GM12878 (cell line): ENCODE measurements around the gene DAPK3. TPM values are rescaled to one million over a fixed set of nuclear protein-coding genes. Genes with fewer than 3 reads are reported as not detected.

Source experiments
- ATAC-seq: fragments of 200-7000 bp; cut with Tn5 transposase; 3 replicates; pipeline ENCODE4 v1.9.1; 2020; ENCODE audit warnings: mild to moderate bottlenecking, moderate library complexity
- BruUV-seq: library from RNA; stranded (reverse); fragments of 400-500 nt; replicated peaks from 2 replicates; lab custom pipeline; 2021; lab: Mats Ljungman, UMichigan
- CTCF ChIA-PET: fragments of 300-600 bp; sonication (Branson Sonifier 250); formaldehyde crosslinking; extraction: SDS; loops from one replicate; lab custom pipeline; 2021; ENCODE audit warnings: inconsistent platforms; lab: Yijun Ruan, JAX
- POLR2A ChIA-PET: fragments of 350-600 bp; formaldehyde crosslinking; extraction: SDS; loops from one replicate; lab custom pipeline; 2021; ENCODE audit warnings: inconsistent platforms; lab: Charles Lee
- RAD21 ChIA-PET: fragments of 300-600 bp; sonication (Branson Sonifier 250); formaldehyde crosslinking; loops from one replicate; lab custom pipeline; 2023; ENCODE audit warnings: antibody characterized with exemption; ENCODE audit not compliant: unreplicated experiment; lab: Charles Lee
- SMC1A ChIA-PET: fragments of 300-600 bp; sonication (Branson Sonifier 250); formaldehyde crosslinking; loops from one replicate; lab custom pipeline; 2023; ENCODE audit not compliant: unreplicated experiment, uncharacterized antibody; lab: Charles Lee
- DNase-seq: peaks from one replicate; pipeline ENCODE4 v3.0.0-alpha.2; 2011; ENCODE audit warnings: low read depth, low spot score
- FAIRE-seq: peaks from 3 replicates; lab custom pipeline; 2011; peaks lifted over from hg19 to GRCh38; lab: Jason Lieb, UNC
- H2AFZ ChIP-seq: 2 replicates; pipeline ENCODE4 v1.6.0; 2011; ENCODE audit warnings: low read depth, low read length, control low read depth; ENCODE audit not compliant: control insufficient read depth
- H3K27ac ChIP-seq: 2 replicates; pipeline ENCODE4 v1.5.1; 2011; ENCODE audit warnings: control low read depth; ENCODE audit not compliant: control insufficient read depth, insufficient read depth
- H3K27me3 ChIP-seq, 2 experiments: replicated peaks in 1 of 2; 2 replicates each; pipeline versions ENCODE4 v1.6.0 to v1.6.1; 2011; ENCODE audit warnings: low read length in 1 of 2; ENCODE audit not compliant: control insufficient read depth in 2 of 2, insufficient read depth in 2 of 2
- H3K36me3 ChIP-seq, 2 experiments: 2 replicates each; pipeline ENCODE4 v1.5.1; 2011; ENCODE audit warnings: low read length in 1 of 2; ENCODE audit not compliant: control insufficient read depth in 2 of 2, insufficient read depth in 2 of 2
- H3K4me1 ChIP-seq: 2 replicates; pipeline ENCODE4 v1.6.1; 2011; ENCODE audit warnings: mild to moderate bottlenecking, low read length, moderate library complexity, mixed read lengths; ENCODE audit not compliant: control insufficient read depth, insufficient read depth
- H3K4me2 ChIP-seq: 2 replicates; pipeline ENCODE4 v1.6.0; 2011; ENCODE audit warnings: control low read depth; ENCODE audit not compliant: control insufficient read depth, insufficient read depth
- H3K4me3 ChIP-seq: fragments of 200-600 bp; sonication (generic); 2 replicates; pipeline ENCODE4 v1.5.1; 2016
- H3K79me2 ChIP-seq: 2 replicates; pipeline ENCODE4 v1.6.0; 2011; ENCODE audit warnings: low read length; ENCODE audit not compliant: control insufficient read depth, insufficient read depth
- H3K9ac ChIP-seq: 2 replicates; pipeline ENCODE4 v1.8.0; 2011; ENCODE audit warnings: low read length, control low read depth, mixed read lengths; ENCODE audit not compliant: control insufficient read depth, insufficient read depth
- H3K9me3 ChIP-seq: replicated peaks from 3 replicates; pipeline ENCODE4 v1.5.1; 2011; ENCODE audit warnings: mild to moderate bottlenecking, low read length; ENCODE audit not compliant: control insufficient read depth, insufficient read depth
- H4K20me1 ChIP-seq: 2 replicates; pipeline ENCODE4 v1.6.0; 2011; ENCODE audit not compliant: control insufficient read depth, insufficient read depth
- ASH2L ChIP-seq: fragments of 300-600, 200-600 bp; sonication (generic); IDR thresholded peaks from 2 replicates; pipeline ENCODE4 v1.6.1; 2017; ENCODE audit warnings: low read depth, mild to moderate bottlenecking, borderline replicate concordance
- CBX3 ChIP-seq: fragments of 200-600 bp; sonication (generic); IDR thresholded peaks from 2 replicates; pipeline ENCODE4 v1.6.1; 2016; ENCODE audit warnings: low read depth, borderline replicate concordance
- CTCF ChIP-seq, 3 experiments: IDR thresholded peaks in 2 of 3; conservative IDR thresholded peaks in 1 of 3; 2 replicates each; pipeline ENCODE4 v1.5.1; 2011; ENCODE audit warnings: low read depth in 3 of 3, low read length in 3 of 3, mild to moderate bottlenecking in 3 of 3, control low read depth in 2 of 3, moderate library complexity in 2 of 3, inconsistent platforms in 1 of 3, mixed read lengths in 1 of 3; ENCODE audit not compliant: control insufficient read depth in 2 of 3, insufficient read depth in 1 of 3; ENCODE audit errors: extremely low read depth in 1 of 3
- FOS ChIP-seq: IDR thresholded peaks from 3 replicates; pipeline ENCODE4 v1.6.1; 2011; ENCODE audit warnings: borderline replicate concordance; ENCODE audit not compliant: insufficient read length; ENCODE audit errors: extremely low read depth
- IRF4 ChIP-seq: IDR thresholded peaks from 2 replicates; pipeline ENCODE4 v1.6.1; 2011; ENCODE audit warnings: low read depth, low read length
- KLF5 ChIP-seq: fragments of 450-650 bp; IDR thresholded peaks from 2 replicates; pipeline ENCODE4 v1.6.1; 2014; ENCODE audit warnings: mild to moderate bottlenecking; ENCODE audit not compliant: partially characterized antibody
- MEF2B ChIP-seq: fragments of 450-650 bp; IDR thresholded peaks from 2 replicates; pipeline ENCODE4 v1.6.1; 2018; ENCODE audit warnings: mild to moderate bottlenecking, moderate library complexity; ENCODE audit not compliant: partially characterized antibody, poor library complexity, severe bottlenecking
- POLR2AphosphoS5 ChIP-seq: IDR thresholded peaks from 2 replicates; pipeline ENCODE4 v1.6.1; 2011; ENCODE audit warnings: mild to moderate bottlenecking, low read length, inconsistent platforms
- RELA ChIP-seq: fragments of 450-650 bp; IDR thresholded peaks from 2 replicates; pipeline ENCODE4 v1.8.0; 2014; ENCODE audit warnings: borderline replicate concordance; ENCODE audit not compliant: partially characterized antibody
- RUNX3 ChIP-seq: IDR thresholded peaks from 2 replicates; pipeline ENCODE4 v1.6.1; 2012; ENCODE audit warnings: low read length, inconsistent platforms
- SRF ChIP-seq, 2 experiments: IDR thresholded peaks; 2 replicates each; pipeline ENCODE4 v1.6.1; 2011; ENCODE audit warnings: low read depth in 2 of 2, low read length in 2 of 2, mild to moderate bottlenecking in 1 of 2, moderate library complexity in 1 of 2
- WGBS: methylation state at CpG from one replicate; pipeline ENCODE4 v1.1.6; 2016; ENCODE audit warnings: low lambda C conversion rate; ENCODE audit not compliant: insufficient replicate concordance, insufficient coverage; ENCODE audit errors: missing lambda C conversion rate; 5-methylcytosine and 5-hydroxymethylcytosine counted together
- in situ Hi-C: fragments of 300-500 bp; cut with MboI; formaldehyde crosslinking; loops from 9 replicates; pipeline ENCODE4 v1.14.3; 2018; ENCODE audit warnings: mixed read lengths
- intact Hi-C: fragments of 100-400 bp; cut with micrococcal nuclease; formaldehyde crosslinking; loops from one replicate; pipeline ENCODE4 v1.14.2; 2022; ENCODE audit not compliant: unreplicated experiment
- polyA plus RNA-seq, 11 experiments: library from polyadenylated mRNA; depleted of rRNA in 4 of 11; unstranded in 6 of 11; stranded (reverse) in 5 of 11; fragments of >200 nt; fragmentation: Nextera tagmentation in 4 of 11; fragmentation: Illumina TruSeq in 1 of 11; extraction: Ambion mirVana in 4 of 11; extraction: Trizol in 1 of 11; gene quantifications; 1 replicate in 1 of 11; 2 replicates in 10 of 11; pipeline versions ENCODE4 v1.2.1 to v1.2.3, GENCODE V29; 2011 to 2016; ENCODE audit warnings: inconsistent platforms in 2 of 11, missing spikeins in 2 of 11, low read depth in 1 of 11
- total RNA-seq, 4 experiments: library from RNA; depleted of rRNA in 3 of 4; stranded (reverse); fragments of >200 nt in 3 of 4; fragmentation: Illumina TruSeq in 1 of 4; extraction: Trizol in 1 of 4; gene quantifications; 2 replicates each; pipeline versions ENCODE4 v1.2.1 to v1.2.3, GENCODE V29; 2013 to 2021
- TF ChIP-seq, protein P1 (sequence below): IDR thresholded peaks from 2 replicates; pipeline ENCODE4 v1.6.1; 2011; ENCODE audit warnings: mild to moderate bottlenecking, low read depth, low read length, moderate library complexity; ENCODE audit not compliant: insufficient replicate concordance
- TF ChIP-seq, protein P2 (sequence below): fragments of 450-650 bp; formaldehyde crosslinking; IDR thresholded peaks from 2 replicates; pipeline ENCODE4 v1.4.0; 2022; ENCODE audit warnings: mild to moderate bottlenecking, moderate library complexity

The DAPK3 gene
- total and polyA plus RNA-seq, 10 of the 15 experiments (the other 5 are each of a cell fraction or from before 2014, with no cell fraction given) = 0.13 to 46.4 (median 24.8) TPM

- TF ChIP-seq, protein P1, sequence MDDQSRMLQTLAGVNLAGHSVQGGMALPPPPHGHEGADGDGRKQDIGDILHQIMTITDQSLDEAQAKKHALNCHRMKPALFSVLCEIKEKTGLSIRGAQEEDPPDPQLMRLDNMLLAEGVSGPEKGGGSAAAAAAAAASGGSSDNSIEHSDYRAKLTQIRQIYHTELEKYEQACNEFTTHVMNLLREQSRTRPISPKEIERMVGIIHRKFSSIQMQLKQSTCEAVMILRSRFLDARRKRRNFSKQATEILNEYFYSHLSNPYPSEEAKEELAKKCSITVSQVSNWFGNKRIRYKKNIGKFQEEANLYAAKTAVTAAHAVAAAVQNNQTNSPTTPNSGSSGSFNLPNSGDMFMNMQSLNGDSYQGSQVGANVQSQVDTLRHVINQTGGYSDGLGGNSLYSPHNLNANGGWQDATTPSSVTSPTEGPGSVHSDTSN = no peak
- TF ChIP-seq RUNX3 = no peak
- no peak for TF ChIP-seq SRF (IDR thresholded peaks at IDR 0.05; ENCODE audit: low read depth in 2 of 2, low read length in 2 of 2)
- TF ChIP-seq FOS = no peak
- TF ChIP-seq, protein P2, sequence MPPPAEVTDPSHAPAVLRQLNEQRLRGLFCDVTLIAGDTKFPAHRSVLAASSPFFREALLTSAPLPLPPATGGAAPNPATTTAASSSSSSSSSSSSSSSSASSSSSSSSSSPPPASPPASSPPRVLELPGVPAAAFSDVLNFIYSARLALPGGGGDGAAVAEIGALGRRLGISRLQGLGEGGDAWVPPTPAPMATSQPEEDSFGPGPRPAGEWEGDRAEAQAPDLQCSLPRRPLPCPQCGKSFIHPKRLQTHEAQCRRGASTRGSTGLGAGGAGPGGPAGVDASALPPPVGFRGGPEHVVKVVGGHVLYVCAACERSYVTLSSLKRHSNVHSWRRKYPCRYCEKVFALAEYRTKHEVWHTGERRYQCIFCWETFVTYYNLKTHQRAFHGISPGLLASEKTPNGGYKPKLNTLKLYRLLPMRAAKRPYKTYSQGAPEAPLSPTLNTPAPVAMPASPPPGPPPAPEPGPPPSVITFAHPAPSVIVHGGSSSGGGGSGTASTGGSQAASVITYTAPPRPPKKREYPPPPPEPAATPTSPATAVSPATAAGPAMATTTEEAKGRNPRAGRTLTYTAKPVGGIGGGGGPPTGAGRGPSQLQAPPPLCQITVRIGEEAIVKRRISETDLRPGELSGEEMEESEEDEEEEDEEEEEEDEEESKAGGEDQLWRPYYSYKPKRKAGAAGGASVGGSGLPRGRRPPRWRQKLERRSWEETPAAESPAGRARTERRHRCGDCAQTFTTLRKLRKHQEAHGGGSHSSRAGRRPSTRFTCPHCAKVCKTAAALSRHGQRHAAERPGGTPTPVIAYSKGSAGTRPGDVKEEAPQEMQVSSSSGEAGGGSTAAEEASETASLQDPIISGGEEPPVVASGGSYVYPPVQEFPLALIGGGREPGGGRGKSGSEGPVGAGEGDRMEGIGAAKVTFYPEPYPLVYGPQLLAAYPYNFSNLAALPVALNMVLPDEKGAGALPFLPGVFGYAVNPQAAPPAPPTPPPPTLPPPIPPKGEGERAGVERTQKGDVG = no peak
- no peak for TF ChIP-seq MEF2B
Observed at GRCh38 chr19:3919793-3920192, 51.1 kb downstream of the DAPK3 start (continued).

- no peak for ATAC-seq
- Histone ChIP-seq H3K4me2 (no peak overlapping the region), H3K9ac (no peak overlapping the region), H3K27me3 (no peaks in the 10 kb centered on the region), H3K9me3 (peaks cover 3% of the 10 kb centered on the region; the same call in 1 of the 3 replicates), H3K4me1 (no peaks in the 10 kb centered on the region), H2AFZ (no peak overlapping the region), H3K79me2 (no peaks in the 10 kb centered on the region), H3K4me3 (no peak overlapping the region), H3K27ac (no peak overlapping the region), H3K36me3 (no peaks in the 10 kb centered on the region), H4K20me1 (no peaks in the 10 kb centered on the region)
- RAD21 ChIA-PET = no interaction called here
- DNase-seq = no peak
- intact Hi-C loops (no loop called here), in situ Hi-C loops (no loop called here)
- no peak for FAIRE-seq
- POLR2A ChIA-PET = no interaction called here
- 60% methylated on average over 5 of the region's 5 CpGs for WGBS
- SMC1A ChIA-PET = no interaction called here
- CTCF ChIA-PET = no interaction called here
- BruUV-seq = no TSS peak
- TF ChIP-seq CBX3 = no peak
- TF ChIP-seq POLR2AphosphoS5 = no peak
- TF ChIP-seq KLF5 = no peak
- no peak for TF ChIP-seq CTCF (IDR thresholded peaks at IDR 0.05 in 2 of 3, conservative IDR thresholded peaks at IDR 0.05 in 1 of 3; ENCODE audit: control insufficient read depth in 2 of 3, extremely low read depth in 1 of 3, insufficient read depth in 1 of 3, low read depth in 3 of 3, low read length in 3 of 3)
- no peak for TF ChIP-seq IRF4
- no peak for TF ChIP-seq RELA
- TF ChIP-seq ASH2L = no peak
Observed at GRCh38 chr19:3916033-3916432, 54.9 kb downstream of the DAPK3 start.
